Neutrophil (primary cell): ENCODE data around the gene PAQR4.

Experiments
- H3K27ac ChIP-seq: fragments of 200-600 bp; sonication (generic); 2 replicates; pipeline ENCODE4 v1.5.1; 2016; ENCODE audit warnings: mild to moderate bottlenecking, moderate library complexity
- H3K27me3 ChIP-seq: fragments of 200-600 bp; sonication (generic); 2 replicates; pipeline ENCODE4 v1.6.0; 2016; ENCODE audit warnings: mild to moderate bottlenecking
- H3K36me3 ChIP-seq: fragments of 200-600 bp; sonication (generic); 2 replicates; pipeline ENCODE4 v1.5.1; 2017
- H3K4me1 ChIP-seq, 2 experiments: fragments of 200-600 bp in 1 of 2; sonication (generic) in 1 of 2; 1 replicate in 1 of 2; 2 replicates in 1 of 2; pipeline versions ENCODE4 v1.5.1 to v1.6.1; 2013 to 2016; ENCODE audit warnings: low read depth in 1 of 2, low read length in 1 of 2, mild to moderate bottlenecking in 1 of 2, moderate library complexity in 1 of 2; ENCODE audit not compliant: control insufficient read depth in 1 of 2, insufficient read depth in 1 of 2
- H3K4me3 ChIP-seq, 2 experiments: fragments of 200-600 bp in 1 of 2; sonication (generic) in 1 of 2; 1 replicate in 1 of 2; 2 replicates in 1 of 2; pipeline ENCODE4 v1.5.1; 2013 to 2016; ENCODE audit warnings: low read depth in 1 of 2, low read length in 1 of 2, mild to moderate bottlenecking in 1 of 2, moderate library complexity in 1 of 2
- H3K9me3 ChIP-seq: fragments of 200-600 bp; sonication (generic); 2 replicates; pipeline ENCODE4 v1.5.1; 2016
- TF ChIP-seq, protein P1 (sequence below): fragments of 200-600 bp; sonication (generic); IDR thresholded peaks from 2 replicates; pipeline ENCODE4 v1.5.1; 2016; ENCODE audit warnings: antibody characterized with exemption

The PAQR4 gene

DNA sequence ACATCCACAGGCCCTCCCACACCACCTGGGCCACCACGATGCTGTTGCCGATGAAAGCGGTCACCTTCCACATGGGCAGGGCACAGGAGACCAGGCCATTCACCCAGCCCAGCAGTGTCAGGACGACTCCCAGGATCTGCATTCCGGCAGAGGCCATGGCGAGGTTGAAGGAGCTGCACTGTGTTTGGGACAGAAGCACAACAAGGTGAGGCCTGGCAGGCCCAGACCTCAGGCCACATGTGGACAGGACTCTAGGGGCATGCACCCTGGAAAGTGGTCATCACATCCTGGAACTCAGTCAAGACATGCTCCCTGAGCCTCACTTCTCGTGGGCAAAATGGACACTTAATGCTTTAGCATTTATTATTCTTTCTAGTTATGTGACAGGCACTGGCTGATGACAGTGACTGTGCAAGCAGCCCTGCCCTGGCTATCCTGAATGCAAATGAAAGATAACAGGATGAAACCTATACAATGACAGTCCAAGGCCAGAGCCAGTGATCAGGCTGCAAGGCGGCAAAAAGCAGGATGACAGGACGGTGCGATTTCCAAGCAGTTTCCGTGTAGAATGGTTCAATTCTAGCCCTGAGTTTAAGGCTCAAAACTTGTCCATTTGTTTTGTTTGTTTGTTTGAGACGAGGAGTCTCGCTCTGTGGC, 46.8 kb downstream of the PAQR4 start:
- peaks cover 22% of the 10 kb centered on the region for H3K27me3 ChIP-seq
- peaks cover 30 to 46% of the 10 kb centered on the region in 2 experiments for H3K4me1 ChIP-seq
- H3K9me3 ChIP-seq, result no peaks in the 10 kb centered on the region
- no peak overlapping the region for H3K4me3 ChIP-seq
- TF ChIP-seq, protein P1, sequence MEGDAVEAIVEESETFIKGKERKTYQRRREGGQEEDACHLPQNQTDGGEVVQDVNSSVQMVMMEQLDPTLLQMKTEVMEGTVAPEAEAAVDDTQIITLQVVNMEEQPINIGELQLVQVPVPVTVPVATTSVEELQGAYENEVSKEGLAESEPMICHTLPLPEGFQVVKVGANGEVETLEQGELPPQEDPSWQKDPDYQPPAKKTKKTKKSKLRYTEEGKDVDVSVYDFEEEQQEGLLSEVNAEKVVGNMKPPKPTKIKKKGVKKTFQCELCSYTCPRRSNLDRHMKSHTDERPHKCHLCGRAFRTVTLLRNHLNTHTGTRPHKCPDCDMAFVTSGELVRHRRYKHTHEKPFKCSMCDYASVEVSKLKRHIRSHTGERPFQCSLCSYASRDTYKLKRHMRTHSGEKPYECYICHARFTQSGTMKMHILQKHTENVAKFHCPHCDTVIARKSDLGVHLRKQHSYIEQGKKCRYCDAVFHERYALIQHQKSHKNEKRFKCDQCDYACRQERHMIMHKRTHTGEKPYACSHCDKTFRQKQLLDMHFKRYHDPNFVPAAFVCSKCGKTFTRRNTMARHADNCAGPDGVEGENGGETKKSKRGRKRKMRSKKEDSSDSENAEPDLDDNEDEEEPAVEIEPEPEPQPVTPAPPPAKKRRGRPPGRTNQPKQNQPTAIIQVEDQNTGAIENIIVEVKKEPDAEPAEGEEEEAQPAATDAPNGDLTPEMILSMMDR, result no peak
- H3K36me3 ChIP-seq, result peaks cover 17% of the 10 kb centered on the region
- no peak overlapping the region for H3K27ac ChIP-seq

DNA sequence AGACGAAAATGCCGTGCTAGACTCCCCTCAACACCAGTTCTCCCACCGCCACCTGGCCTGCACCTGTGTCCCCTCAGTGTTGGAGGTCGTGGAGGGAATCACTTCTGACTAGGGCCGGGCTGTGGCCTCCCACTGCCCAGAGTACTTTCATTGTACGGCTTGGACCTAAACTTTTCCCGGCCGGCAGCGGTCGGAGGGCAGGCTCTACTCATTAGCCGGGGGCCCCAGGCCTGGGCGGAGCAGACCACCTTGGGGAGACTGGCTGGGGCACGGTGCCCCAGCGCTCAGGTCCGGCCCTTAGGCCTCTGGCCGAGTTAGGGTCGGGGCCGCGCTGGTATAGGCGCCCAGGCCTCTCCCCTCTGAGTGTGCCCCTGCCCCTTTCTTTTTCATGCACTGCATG, 48.2 kb downstream of the PAQR4 start:
- H3K4me3 ChIP-seq, result no peak overlapping the region
- no peaks in the 10 kb centered on the region for H3K9me3 ChIP-seq
- no peak overlapping the region for H3K27ac ChIP-seq
- peaks cover 22% of the 10 kb centered on the region for H3K27me3 ChIP-seq
- TF ChIP-seq, protein P1, result no peak
- H3K36me3 ChIP-seq, result peaks cover 29% of the 10 kb centered on the region
- H3K4me1 ChIP-seq, result peaks cover 36 to 51% of the 10 kb centered on the region in 2 experiments

DNA sequence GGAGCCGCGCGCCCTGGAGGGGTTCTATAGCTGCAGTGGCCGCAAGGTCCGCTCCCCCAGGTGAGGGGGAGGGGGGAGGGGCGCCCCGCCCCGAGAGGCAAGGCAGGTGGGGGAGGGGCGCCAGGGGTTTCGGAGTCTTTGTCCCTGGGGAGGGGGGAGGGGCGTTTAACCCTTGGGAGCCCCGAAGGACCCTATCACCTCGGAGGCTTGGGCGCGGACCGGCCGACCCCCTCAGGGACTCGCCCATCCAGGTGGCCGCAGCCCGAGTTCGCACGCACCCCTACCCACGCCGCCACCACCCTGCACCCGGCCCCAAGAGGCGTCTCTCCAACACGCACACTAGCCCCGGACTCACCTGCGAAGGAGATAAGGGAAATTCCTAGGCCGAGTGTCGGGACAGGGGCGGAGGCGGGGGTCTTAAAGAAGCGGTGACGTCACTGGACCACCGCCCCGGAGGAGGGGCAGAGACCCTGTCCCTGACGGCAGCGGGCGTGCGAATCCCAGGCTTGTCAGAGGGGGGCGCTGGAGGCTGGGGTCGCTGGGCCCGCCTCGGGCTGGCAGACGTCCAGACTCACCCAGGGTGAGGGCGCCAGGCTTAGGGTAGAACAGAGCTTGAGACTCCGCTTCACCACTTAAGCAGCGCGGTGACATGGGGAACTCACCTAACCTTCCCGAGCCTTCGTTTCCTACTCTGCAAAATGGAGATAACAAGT, 48.8 kb downstream of the PAQR4 start, which contains the start of gene CLDN6:
TSS of gene CLDN6 (minus strand) at position 390 of the 713 bp plus-strand sequence. CDS start 2,162 bp downstream, outside the sequence.
- peak within 1 kb of the TSS in 1 of 2 experiments; percentile 21 for H3K4me3 ChIP-seq
- TF ChIP-seq, protein P1, result peak; percentile 14
- no peaks in the 10 kb centered on the region for H3K9me3 ChIP-seq
- peaks cover 30% of the 10 kb centered on the region for H3K36me3 ChIP-seq
- peaks cover 22% of the 10 kb centered on the region for H3K27me3 ChIP-seq
- H3K27ac ChIP-seq, result peak within 1 kb of the TSS; percentile 11
- H3K4me1 ChIP-seq, result peaks cover 38 to 51% of the 10 kb centered on the region in 2 experiments

DNA sequence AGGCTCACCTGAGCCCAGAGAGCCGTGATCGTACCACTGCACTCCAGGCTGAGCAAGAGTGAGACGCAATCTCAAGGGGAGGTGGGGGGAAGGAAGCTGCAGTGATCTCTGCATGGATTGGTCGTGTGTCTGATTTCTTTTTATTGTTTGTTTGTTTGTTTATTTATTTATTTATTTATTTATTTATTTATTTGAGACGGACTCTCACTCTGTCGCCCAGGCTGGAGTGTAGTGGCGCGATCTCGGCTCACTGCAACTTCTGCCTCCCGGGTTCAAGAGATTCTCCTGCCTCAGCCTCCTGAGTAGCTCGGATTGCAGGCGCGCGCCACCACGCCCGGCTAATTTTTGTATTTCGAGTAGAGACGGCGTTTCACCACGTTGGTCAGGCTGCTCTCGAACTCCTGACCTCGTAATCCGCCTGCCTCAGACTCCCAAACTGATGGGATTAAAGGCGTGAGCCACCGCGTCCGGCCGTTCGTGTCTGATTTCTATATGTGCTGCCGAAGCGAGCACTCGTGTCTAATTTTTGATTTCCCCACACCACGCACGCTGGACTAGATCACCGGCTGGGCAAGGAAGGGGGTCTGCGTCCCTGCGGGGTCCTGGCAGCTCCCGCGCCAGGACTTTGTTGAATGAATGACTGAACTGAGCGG, 50.6 kb downstream of the PAQR4 start:
- H3K27me3 ChIP-seq, result peaks cover 22% of the 10 kb centered on the region
- TF ChIP-seq, protein P1, result no peak
- peak overlapping the region; percentile 83 to 95 for H3K4me3 ChIP-seq
- peaks cover 18% of the 10 kb centered on the region for H3K36me3 ChIP-seq
- H3K9me3 ChIP-seq, result no peaks in the 10 kb centered on the region
- H3K4me1 ChIP-seq, result peaks cover 52 to 66% of the 10 kb centered on the region in 2 experiments
- peak overlapping the region; percentile 90 for H3K27ac ChIP-seq

DNA sequence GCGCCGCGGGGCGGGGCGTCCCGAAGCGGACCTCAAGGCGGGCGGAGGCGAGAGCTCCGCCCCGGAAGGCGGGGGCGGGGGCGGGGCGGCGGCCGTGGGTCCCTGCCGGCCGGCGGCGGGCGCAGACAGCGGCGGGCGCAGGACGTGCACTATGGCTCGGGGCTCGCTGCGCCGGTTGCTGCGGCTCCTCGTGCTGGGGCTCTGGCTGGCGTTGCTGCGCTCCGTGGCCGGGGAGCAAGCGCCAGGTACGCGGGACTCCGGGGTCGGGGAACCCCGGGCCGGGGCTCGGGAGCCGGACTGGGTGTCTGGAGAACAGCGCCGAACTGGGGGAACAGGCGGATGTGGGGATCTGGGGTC, 51.1 kb downstream of the PAQR4 start, which contains the start of gene TNFRSF12A:
TSS of gene TNFRSF12A (plus strand) at position 122 of the 357 bp plus-strand sequence. CDS start at position 152, 30 bp downstream.
- Histone ChIP-seq H3K9me3 (no peaks in the 10 kb centered on the region), H3K27me3 (peaks cover 22% of the 10 kb centered on the region), H3K4me3 (peak within 1 kb of the TSS; percentile 83 to 95), H3K27ac (peak within 1 kb of the TSS; percentile 90), H3K4me1 (peaks cover 52 to 66% of the 10 kb centered on the region in 2 experiments), H3K36me3 (peaks cover 14% of the 10 kb centered on the region)
- TF ChIP-seq, protein P1, result peak; percentile 77
